Astrocyte (in vitro differentiated cells and primary cell): ENCODE data around the gene VAX1. TPM values are rescaled to one million over a fixed set of nuclear protein-coding genes. Genes with fewer than 3 reads are reported as not detected.

ENCODE experiments used
- DNase-seq: peaks from one replicate; pipeline ENCODE4 v3.0.0-alpha.2; 2010; ENCODE audit warnings: low read depth
- FAIRE-seq: peaks from 2 replicates; lab custom pipeline; 2011; peaks lifted over from hg19 to GRCh38; lab: Jason Lieb, UNC
- H2AFZ ChIP-seq: 2 replicates; pipeline ENCODE4 v1.6.0; 2012; ENCODE audit warnings: low read depth, low read length, inconsistent platforms
- H3K27ac ChIP-seq: 2 replicates; pipeline ENCODE4 v1.5.1; 2011; ENCODE audit warnings: low read depth, low read length, inconsistent platforms
- H3K27me3 ChIP-seq: 2 replicates; pipeline ENCODE4 v1.6.0; 2011; ENCODE audit warnings: low read length, inconsistent platforms; ENCODE audit not compliant: insufficient read depth
- H3K36me3 ChIP-seq: 2 replicates; pipeline ENCODE4 v1.5.1; 2011; ENCODE audit warnings: low read length, inconsistent platforms; ENCODE audit not compliant: insufficient read depth
- H3K4me1 ChIP-seq: 2 replicates; pipeline ENCODE4 v1.5.1; 2011; ENCODE audit warnings: low read length, inconsistent platforms; ENCODE audit not compliant: insufficient read depth
- H3K4me2 ChIP-seq: 2 replicates; pipeline ENCODE4 v1.6.0; 2012; ENCODE audit warnings: low read length, inconsistent platforms
- H3K4me3 ChIP-seq: 2 replicates; pipeline ENCODE4 v1.5.1; 2011; ENCODE audit warnings: low read depth, mild to moderate bottlenecking, low read length, inconsistent platforms; ENCODE audit not compliant: insufficient read depth
- H3K79me2 ChIP-seq: 2 replicates; pipeline ENCODE4 v1.6.0; 2012; ENCODE audit warnings: mild to moderate bottlenecking, low read length, inconsistent platforms; ENCODE audit not compliant: insufficient read depth
- H3K9ac ChIP-seq: 2 replicates; pipeline ENCODE4 v1.6.0; 2012; ENCODE audit warnings: mild to moderate bottlenecking, low read length, inconsistent platforms
- H3K9me3 ChIP-seq: 2 replicates; pipeline ENCODE4 v1.5.1; 2012; ENCODE audit warnings: low read depth, mild to moderate bottlenecking, low read length, inconsistent platforms; ENCODE audit not compliant: insufficient read depth
- H4K20me1 ChIP-seq: 2 replicates; pipeline ENCODE4 v1.6.0; 2012; ENCODE audit warnings: low read length, inconsistent platforms; ENCODE audit not compliant: insufficient read depth
- H3K27ac Mint-ChIP-seq: one replicate; pipeline ENCODE4 v1.8.0; 2021; ENCODE audit warnings: mild to moderate bottlenecking, mixed read lengths; ENCODE audit not compliant: unreplicated experiment
- H3K27me3 Mint-ChIP-seq: one replicate; pipeline ENCODE4 v1.8.0; 2021; ENCODE audit warnings: low read depth, mixed read lengths; ENCODE audit not compliant: unreplicated experiment
- H3K36me3 Mint-ChIP-seq: one replicate; pipeline ENCODE4 v1.8.0; 2021; ENCODE audit warnings: low read depth, mixed read lengths; ENCODE audit not compliant: unreplicated experiment
- H3K4me1 Mint-ChIP-seq: one replicate; pipeline ENCODE4 v1.8.0; 2021; ENCODE audit warnings: low read depth, mixed read lengths; ENCODE audit not compliant: unreplicated experiment
- H3K4me3 Mint-ChIP-seq: one replicate; pipeline ENCODE4 v1.8.0; 2021; ENCODE audit warnings: mild to moderate bottlenecking, moderate library complexity, mixed read lengths; ENCODE audit not compliant: unreplicated experiment
- H3K9me3 Mint-ChIP-seq: one replicate; pipeline ENCODE4 v1.8.0; 2021; ENCODE audit warnings: mild to moderate bottlenecking, mixed read lengths; ENCODE audit not compliant: unreplicated experiment
- EZH2 ChIP-seq: IDR thresholded peaks from 2 replicates; pipeline ENCODE4 v1.6.1; 2012; ENCODE audit warnings: mild to moderate bottlenecking, low read length, inconsistent platforms; ENCODE audit not compliant: insufficient read depth
- total RNA-seq: library from RNA; stranded (reverse); gene quantifications from 2 replicates; pipeline ENCODE4 v1.2.1, GENCODE V29; 2021
- TF ChIP-seq, protein P1 (sequence below): IDR thresholded peaks from 2 replicates; pipeline ENCODE4 v1.5.1; 2011; ENCODE audit warnings: low read depth, mild to moderate bottlenecking, inconsistent platforms, low read length, moderate library complexity; ENCODE audit not compliant: insufficient read depth

The VAX1 gene
- total RNA-seq, 1 donor from 2014 or later, result 0.34 TPM

DNA sequence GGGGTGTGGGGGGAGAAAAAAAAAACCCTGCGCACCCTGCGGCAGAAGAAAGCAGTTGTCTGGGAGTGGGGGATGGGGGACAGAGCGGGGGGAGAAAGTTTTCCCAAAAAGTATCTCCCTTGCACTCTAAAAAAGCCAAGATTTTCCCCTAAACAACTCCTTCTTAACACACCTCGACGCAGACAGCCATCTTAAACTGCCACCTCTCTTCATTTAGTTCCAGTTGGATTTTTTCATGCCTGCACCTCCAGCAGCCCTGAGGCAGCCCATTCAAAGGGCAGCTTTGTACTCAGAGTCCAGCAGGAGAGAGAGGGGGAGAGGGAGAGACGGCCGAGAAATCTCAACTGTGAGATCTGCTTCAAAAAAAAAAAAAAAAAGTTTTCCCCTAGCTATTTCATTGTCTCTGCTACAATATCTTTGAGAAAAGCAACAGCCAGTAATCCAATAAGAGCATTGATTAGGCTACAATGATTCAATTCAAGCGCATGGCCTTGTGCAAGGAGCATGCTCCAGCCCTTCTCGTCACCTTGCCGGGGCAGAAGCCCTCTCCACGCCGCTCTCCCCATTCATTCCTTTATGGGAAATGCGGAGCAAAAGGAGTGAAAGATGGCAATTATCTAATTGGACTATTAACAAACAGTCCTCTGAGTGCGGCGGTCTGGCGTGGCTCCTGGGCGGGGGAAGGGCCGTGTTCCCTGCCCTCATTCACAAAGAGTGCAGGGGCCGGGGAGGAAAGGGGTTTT is 939 bp upstream of the VAX1 start:
- peaks cover 68% of the 10 kb centered on the region for H3K27me3 Mint-ChIP-seq
- no peak overlapping the region for H3K4me3 ChIP-seq

DNA sequence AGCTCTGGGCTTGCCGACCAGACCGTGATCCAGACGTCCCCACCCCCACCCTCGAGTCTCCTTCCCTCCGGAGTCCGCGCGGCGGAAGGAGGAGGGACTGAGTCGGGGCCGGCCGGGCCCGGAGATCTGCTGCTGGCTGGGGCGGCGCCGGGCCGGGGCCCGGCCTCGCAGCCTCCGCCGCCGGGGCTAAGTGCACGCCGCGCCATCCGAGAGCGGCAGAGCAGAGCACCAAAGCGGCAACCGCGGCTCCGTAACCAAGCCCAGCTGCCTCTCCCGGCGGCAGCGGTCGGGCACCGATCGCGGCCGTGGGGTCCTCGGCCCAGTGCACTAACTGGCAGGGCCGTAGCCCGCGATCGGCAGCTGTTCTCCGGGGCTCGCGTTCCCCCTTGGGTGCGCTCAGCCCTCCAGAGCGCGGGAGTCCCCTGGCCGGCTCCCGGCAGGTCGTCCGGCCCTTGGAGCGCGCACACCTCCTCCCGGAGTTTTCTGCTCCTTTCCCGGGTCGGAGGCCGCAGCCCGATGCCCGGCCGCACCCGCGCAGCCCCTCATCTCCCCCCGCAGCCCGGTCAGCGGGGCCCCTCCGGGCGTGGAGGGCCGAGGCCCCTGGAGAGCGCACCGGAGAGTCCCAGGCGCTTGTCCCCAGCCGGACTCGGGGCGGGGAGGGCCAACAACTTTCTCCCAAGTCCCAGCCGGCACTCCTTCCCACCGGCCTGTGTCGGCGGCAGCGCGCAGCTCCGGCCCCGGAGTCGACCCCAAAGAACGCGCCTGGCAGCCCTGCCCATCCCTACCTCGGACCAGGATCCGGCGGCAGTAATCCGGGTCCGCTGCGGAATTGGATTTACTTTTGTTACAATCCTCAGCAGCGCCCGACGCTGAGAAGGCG is 799 bp downstream of the VAX1 start:
- Histone ChIP-seq H3K4me1 (peaks cover 15% of the 10 kb centered on the region), H3K4me3 (peak overlapping the region; percentile 52), H3K4me2 (peak overlapping the region; percentile 85), H3K79me2 (peaks cover 7% of the 10 kb centered on the region), H4K20me1 (peaks cover 3% of the 10 kb centered on the region), H3K27me3 (peaks cover 77% of the 10 kb centered on the region), H3K9me3 (no peaks in the 10 kb centered on the region), H3K36me3 (no peaks in the 10 kb centered on the region), H2AFZ (peak overlapping the region; percentile 41), H3K27ac (no peak overlapping the region), H3K9ac (peak overlapping the region; percentile 58)
- TF ChIP-seq EZH2, result peak; percentile 86
- TF ChIP-seq, protein P1, sequence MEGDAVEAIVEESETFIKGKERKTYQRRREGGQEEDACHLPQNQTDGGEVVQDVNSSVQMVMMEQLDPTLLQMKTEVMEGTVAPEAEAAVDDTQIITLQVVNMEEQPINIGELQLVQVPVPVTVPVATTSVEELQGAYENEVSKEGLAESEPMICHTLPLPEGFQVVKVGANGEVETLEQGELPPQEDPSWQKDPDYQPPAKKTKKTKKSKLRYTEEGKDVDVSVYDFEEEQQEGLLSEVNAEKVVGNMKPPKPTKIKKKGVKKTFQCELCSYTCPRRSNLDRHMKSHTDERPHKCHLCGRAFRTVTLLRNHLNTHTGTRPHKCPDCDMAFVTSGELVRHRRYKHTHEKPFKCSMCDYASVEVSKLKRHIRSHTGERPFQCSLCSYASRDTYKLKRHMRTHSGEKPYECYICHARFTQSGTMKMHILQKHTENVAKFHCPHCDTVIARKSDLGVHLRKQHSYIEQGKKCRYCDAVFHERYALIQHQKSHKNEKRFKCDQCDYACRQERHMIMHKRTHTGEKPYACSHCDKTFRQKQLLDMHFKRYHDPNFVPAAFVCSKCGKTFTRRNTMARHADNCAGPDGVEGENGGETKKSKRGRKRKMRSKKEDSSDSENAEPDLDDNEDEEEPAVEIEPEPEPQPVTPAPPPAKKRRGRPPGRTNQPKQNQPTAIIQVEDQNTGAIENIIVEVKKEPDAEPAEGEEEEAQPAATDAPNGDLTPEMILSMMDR, result no peak
- peaks cover 5% of the 10 kb centered on the region for H3K9me3 Mint-ChIP-seq
- peaks cover 68% of the 10 kb centered on the region for H3K27me3 Mint-ChIP-seq
- peak; percentile 22 for DNase-seq
- H3K36me3 Mint-ChIP-seq, result no peaks in the 10 kb centered on the region
- H3K4me3 Mint-ChIP-seq, result peak overlapping the region; percentile 75
- no peak overlapping the region for H3K27ac Mint-ChIP-seq
- peaks cover 8% of the 10 kb centered on the region for H3K4me1 Mint-ChIP-seq
- no peak for FAIRE-seq

More for the DNA sequence above, 939 bp upstream of the VAX1 start:
- Histone ChIP-seq H3K79me2 (peaks cover 7% of the 10 kb centered on the region), H3K36me3 (no peaks in the 10 kb centered on the region), H3K27me3 (peaks cover 72% of the 10 kb centered on the region), H3K4me1 (peaks cover 10% of the 10 kb centered on the region), H3K9me3 (no peaks in the 10 kb centered on the region), H3K27ac (no peak overlapping the region), H2AFZ (no peak overlapping the region), H3K4me2 (peak overlapping the region; percentile 85), H4K20me1 (no peaks in the 10 kb centered on the region), H3K9ac (no peak overlapping the region)
- no peaks in the 10 kb centered on the region for H3K36me3 Mint-ChIP-seq
- peaks cover 3% of the 10 kb centered on the region for H3K4me1 Mint-ChIP-seq
- DNase-seq (no peak), FAIRE-seq (no peak)
- no peak overlapping the region for H3K27ac Mint-ChIP-seq
- H3K9me3 Mint-ChIP-seq, result peaks cover 2% of the 10 kb centered on the region
- TF ChIP-seq, protein P1, result no peak
- TF ChIP-seq EZH2, result no peak
- no peak overlapping the region for H3K4me3 Mint-ChIP-seq
